Suprapubic skin (tissue), 3 donors: ENCODE measurements around the gene KSR1.

Experiments used
- POLR2A ChIP-seq, 2 donors: fragments of 450-650 bp; IDR thresholded peaks; one replicate each; pipeline ENCODE4 v1.6.1; 2017; ENCODE audit warnings: antibody characterized with exemption in 2 of 2, mild to moderate bottlenecking in 2 of 2, moderate library complexity in 2 of 2
- TF ChIP-seq, protein P1 (sequence below), 2 donors: fragments of 200-600 bp in 1 of 2; fragments of 450-650 bp in 1 of 2; sonication (generic) in 1 of 2; IDR thresholded peaks; one replicate each; pipeline ENCODE4 v1.5.1; 2016 to 2019; ENCODE audit warnings: antibody characterized with exemption in 2 of 2, mild to moderate bottlenecking in 1 of 2, moderate library complexity in 1 of 2

DNA sequence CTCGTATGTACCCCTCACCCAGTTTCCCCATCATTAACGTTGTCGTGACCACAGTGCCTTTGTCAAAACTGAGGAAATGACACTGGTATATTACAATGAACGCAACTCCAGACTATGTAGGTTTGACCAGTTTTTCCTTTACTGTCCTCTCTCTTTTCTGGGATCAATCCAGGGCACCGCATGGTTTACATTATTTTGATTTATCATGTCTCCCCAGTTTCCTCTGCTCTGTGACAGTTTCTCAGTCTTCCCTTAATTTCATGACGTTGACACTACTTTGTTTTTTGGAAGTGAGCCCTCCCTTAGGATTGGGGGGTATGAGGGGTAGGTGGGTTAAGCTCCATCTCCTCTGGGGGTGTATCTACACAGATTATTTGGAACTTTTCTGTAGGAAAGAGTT is 98.7 kb downstream of the KSR1 start:
- TF ChIP-seq, protein P1, sequence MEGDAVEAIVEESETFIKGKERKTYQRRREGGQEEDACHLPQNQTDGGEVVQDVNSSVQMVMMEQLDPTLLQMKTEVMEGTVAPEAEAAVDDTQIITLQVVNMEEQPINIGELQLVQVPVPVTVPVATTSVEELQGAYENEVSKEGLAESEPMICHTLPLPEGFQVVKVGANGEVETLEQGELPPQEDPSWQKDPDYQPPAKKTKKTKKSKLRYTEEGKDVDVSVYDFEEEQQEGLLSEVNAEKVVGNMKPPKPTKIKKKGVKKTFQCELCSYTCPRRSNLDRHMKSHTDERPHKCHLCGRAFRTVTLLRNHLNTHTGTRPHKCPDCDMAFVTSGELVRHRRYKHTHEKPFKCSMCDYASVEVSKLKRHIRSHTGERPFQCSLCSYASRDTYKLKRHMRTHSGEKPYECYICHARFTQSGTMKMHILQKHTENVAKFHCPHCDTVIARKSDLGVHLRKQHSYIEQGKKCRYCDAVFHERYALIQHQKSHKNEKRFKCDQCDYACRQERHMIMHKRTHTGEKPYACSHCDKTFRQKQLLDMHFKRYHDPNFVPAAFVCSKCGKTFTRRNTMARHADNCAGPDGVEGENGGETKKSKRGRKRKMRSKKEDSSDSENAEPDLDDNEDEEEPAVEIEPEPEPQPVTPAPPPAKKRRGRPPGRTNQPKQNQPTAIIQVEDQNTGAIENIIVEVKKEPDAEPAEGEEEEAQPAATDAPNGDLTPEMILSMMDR (IDR thresholded peaks at IDR 0.05) = no peak
- TF ChIP-seq POLR2A (IDR thresholded peaks at IDR 0.05) = no peak
